ENCODE measurements around the gene DOCK1. TPM values are rescaled to one million over a fixed set of nuclear protein-coding genes. Genes with fewer than 3 reads are reported as not detected.

Gene DOCK1
- total and polyA plus RNA-seq, 2 donors (not counting 1 experiment from before 2014, with no cell fraction given), result 20.5 to 91.0 TPM

DNA sequence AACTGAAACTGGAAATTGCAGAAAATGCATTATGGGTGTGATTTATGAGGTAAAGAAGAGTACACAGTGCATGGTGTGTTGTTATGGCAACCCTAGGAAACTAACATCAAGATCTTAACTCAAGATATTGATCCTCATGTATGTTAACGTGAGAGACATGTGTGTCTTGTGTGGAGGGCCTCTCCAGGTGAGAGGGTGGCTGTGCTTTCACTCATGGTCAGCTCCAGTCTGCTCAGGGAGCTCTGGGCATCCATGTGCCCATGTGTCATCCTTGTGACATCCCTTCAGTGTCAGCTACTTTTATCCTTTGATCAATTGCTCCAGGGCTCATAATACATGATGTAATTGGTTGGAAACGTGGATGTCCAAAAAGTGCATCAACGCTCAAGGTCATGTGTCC is 316.1 kb downstream of the DOCK1 start:
- no peaks in the 10 kb centered on the region for H3K79me2 ChIP-seq (ENCODE audit: control insufficient read depth, insufficient read depth, low read length)

GRCh38 chr10:127227027-127227426 is 321.8 kb downstream of the DOCK1 start:
- H3K9me3 ChIP-seq (ENCODE audit: control insufficient read depth, insufficient read depth, low read depth, low read length), result no peaks in the 10 kb centered on the region
- no peaks in the 10 kb centered on the region for H3K79me2 ChIP-seq (ENCODE audit: control insufficient read depth, insufficient read depth, low read length)
- H3K36me3 ChIP-seq (ENCODE audit: control insufficient read depth, insufficient read depth, low read length), result no peaks in the 10 kb centered on the region
- H3K9ac ChIP-seq (ENCODE audit: insufficient read depth, low read length), result no peak overlapping the region
- no peak overlapping the region for H3K27ac ChIP-seq (ENCODE audit: insufficient read depth, low read length)
- DNase-seq (ENCODE audit: low read depth in 2 of 2), result no peak
- no peaks in the 10 kb centered on the region for H3K27me3 ChIP-seq (ENCODE audit: control insufficient read depth, insufficient read depth, low read length)
- no peak overlapping the region for H2AFZ ChIP-seq (ENCODE audit: low read length)
- H4K20me1 ChIP-seq (ENCODE audit: control insufficient read depth, extremely low read depth, insufficient read depth, low read length), result no peaks in the 10 kb centered on the region
- no peak overlapping the region for H3K4me3 ChIP-seq (replicated peaks in 1 of 4; ENCODE audit: control extremely low read depth in 1 of 4, insufficient read depth in 1 of 4, low read depth in 3 of 4, low read length in 4 of 4)
- TF ChIP-seq CTCF (conservative IDR thresholded peaks at IDR 0.05 in 1 of 2, IDR thresholded peaks at IDR 0.05 in 1 of 2; ENCODE audit: low read depth in 1 of 2, low read length in 2 of 2) (no peak), EZH2 (IDR thresholded peaks at IDR 0.05; ENCODE audit: low read length, missing control alignments) (no peak)
- H3K4me2 ChIP-seq (ENCODE audit: extremely low read depth, insufficient read depth, low read length), result no peak overlapping the region
- H3K4me1 ChIP-seq (ENCODE audit: control insufficient read depth, extremely low read depth, insufficient read depth, low read length), result no peaks in the 10 kb centered on the region

More for the DNA sequence above, 316.1 kb downstream of the DOCK1 start:
- Histone ChIP-seq H3K4me2 (ENCODE audit: extremely low read depth, insufficient read depth, low read length) (no peak overlapping the region), H3K4me3 (replicated peaks in 1 of 4; ENCODE audit: control extremely low read depth in 1 of 4, insufficient read depth in 1 of 4, low read depth in 3 of 4, low read length in 4 of 4) (no peak overlapping the region), H3K36me3 (ENCODE audit: control insufficient read depth, insufficient read depth, low read length) (no peaks in the 10 kb centered on the region), H3K27me3 (ENCODE audit: control insufficient read depth, insufficient read depth, low read length) (no peaks in the 10 kb centered on the region), H3K9me3 (ENCODE audit: control insufficient read depth, insufficient read depth, low read depth, low read length) (no peaks in the 10 kb centered on the region), H3K4me1 (ENCODE audit: control insufficient read depth, extremely low read depth, insufficient read depth, low read length) (no peaks in the 10 kb centered on the region), H3K27ac (ENCODE audit: insufficient read depth, low read length) (no peak overlapping the region), H4K20me1 (ENCODE audit: control insufficient read depth, extremely low read depth, insufficient read depth, low read length) (no peaks in the 10 kb centered on the region), H2AFZ (ENCODE audit: low read length) (no peak overlapping the region), H3K9ac (ENCODE audit: insufficient read depth, low read length) (no peak overlapping the region)
- DNase-seq (ENCODE audit: low read depth in 2 of 2), result no peak
- TF ChIP-seq EZH2 (IDR thresholded peaks at IDR 0.05; ENCODE audit: low read length, missing control alignments), result no peak
- TF ChIP-seq CTCF (conservative IDR thresholded peaks at IDR 0.05 in 1 of 2, IDR thresholded peaks at IDR 0.05 in 1 of 2; ENCODE audit: low read depth in 1 of 2, low read length in 2 of 2), result no peak

DNA sequence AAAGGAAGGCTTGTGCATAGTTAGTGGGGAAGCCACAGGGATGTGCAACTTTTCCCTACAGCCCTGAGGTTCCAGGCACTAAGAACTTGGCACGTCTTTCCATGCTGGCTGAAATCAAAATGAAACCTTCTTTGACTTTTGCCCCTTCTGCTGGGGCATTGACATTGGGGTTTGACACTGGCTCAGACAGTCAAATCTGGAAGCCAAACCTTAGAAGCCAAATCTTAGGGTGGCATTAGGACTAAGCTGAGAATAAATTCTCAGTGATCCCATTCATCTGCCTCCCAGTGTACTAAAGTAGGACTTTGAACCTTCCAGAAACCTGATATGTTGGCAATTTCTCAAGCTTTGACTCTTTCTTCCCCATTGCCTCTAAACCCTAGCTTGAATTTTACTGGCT is 322.4 kb downstream of the DOCK1 start:
- TF ChIP-seq CTCF (conservative IDR thresholded peaks at IDR 0.05 in 1 of 2, IDR thresholded peaks at IDR 0.05 in 1 of 2; ENCODE audit: low read depth in 1 of 2, low read length in 2 of 2) (no peak), EZH2 (IDR thresholded peaks at IDR 0.05; ENCODE audit: low read length, missing control alignments) (no peak)
- no peak overlapping the region for H3K27ac ChIP-seq (ENCODE audit: insufficient read depth, low read length)
- H3K9ac ChIP-seq (ENCODE audit: insufficient read depth, low read length), result no peak overlapping the region
- H2AFZ ChIP-seq (ENCODE audit: low read length), result no peak overlapping the region
- H4K20me1 ChIP-seq (ENCODE audit: control insufficient read depth, extremely low read depth, insufficient read depth, low read length), result no peaks in the 10 kb centered on the region
- H3K9me3 ChIP-seq (ENCODE audit: control insufficient read depth, insufficient read depth, low read depth, low read length), result no peaks in the 10 kb centered on the region
- no peak for DNase-seq (ENCODE audit: low read depth in 2 of 2)
- H3K4me3 ChIP-seq (replicated peaks in 1 of 4; ENCODE audit: control extremely low read depth in 1 of 4, insufficient read depth in 1 of 4, low read depth in 3 of 4, low read length in 4 of 4), result no peak overlapping the region
- H3K36me3 ChIP-seq (ENCODE audit: control insufficient read depth, insufficient read depth, low read length), result no peaks in the 10 kb centered on the region
- no peaks in the 10 kb centered on the region for H3K4me1 ChIP-seq (ENCODE audit: control insufficient read depth, extremely low read depth, insufficient read depth, low read length)
- H3K4me2 ChIP-seq (ENCODE audit: extremely low read depth, insufficient read depth, low read length), result no peak overlapping the region
- no peaks in the 10 kb centered on the region for H3K27me3 ChIP-seq (ENCODE audit: control insufficient read depth, insufficient read depth, low read length)
- no peaks in the 10 kb centered on the region for H3K79me2 ChIP-seq (ENCODE audit: control insufficient read depth, insufficient read depth, low read length)

All from fibroblast of lung (primary cell).